Body of pancreas (tissue), 4 donors: ENCODE measurements around the gene CCSAP.

ENCODE experiments used
- CTCF ChIP-seq, 7 experiments: fragments of 450-650 bp in 4 of 7; fragments of 200-600 bp in 3 of 7; sonication (generic) in 3 of 7; IDR thresholded peaks; one replicate each; pipeline ENCODE4 v1.5.1; 2016 to 2019; ENCODE audit warnings: antibody characterized with exemption in 7 of 7
- POLR2A ChIP-seq, 3 donors: fragments of 450-650 bp; IDR thresholded peaks; one replicate each; pipeline ENCODE4 v1.6.1; 2016; ENCODE audit warnings: antibody characterized with exemption in 3 of 3, mild to moderate bottlenecking in 2 of 3

DNA sequence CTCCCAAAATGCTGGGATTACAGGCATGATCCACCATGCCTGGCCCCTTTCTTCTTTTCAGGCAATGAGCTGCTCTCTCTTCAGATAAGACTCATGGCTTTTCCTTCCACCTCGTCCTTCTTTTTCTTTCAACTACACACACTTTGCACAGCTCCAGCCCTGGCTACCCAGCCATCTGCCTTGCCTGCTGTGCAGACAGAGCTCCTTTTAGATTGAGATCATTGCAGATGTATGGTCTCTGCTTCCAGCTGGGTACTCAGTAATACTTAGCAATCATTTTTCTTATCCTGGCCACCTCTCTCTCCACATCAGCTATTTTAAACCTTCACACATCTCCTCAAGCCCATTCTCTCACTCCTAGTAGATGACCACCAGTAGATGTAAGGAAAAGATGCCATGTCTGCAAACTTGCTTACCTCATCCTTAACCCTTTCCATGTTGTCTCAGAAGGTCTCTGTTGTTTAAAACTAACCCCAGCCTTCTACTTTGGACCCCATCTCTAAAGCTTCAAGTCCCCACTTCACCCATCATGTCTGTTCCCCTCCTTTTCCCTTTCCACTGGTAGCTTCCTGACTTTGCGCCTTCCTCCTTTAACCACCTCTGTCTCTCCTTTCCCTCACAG, 64.6 kb downstream of the CCSAP start:
- TF ChIP-seq CTCF (IDR thresholded peaks at IDR 0.05) (no peak), POLR2A (IDR thresholded peaks at IDR 0.05) (no peak)
